HAP-1 (cell line): Measurements from ENCODE around the gene PLA2G3.
"Not testable (repeated sequence)": the region's sequence is repeated elsewhere in the genome, so short reads cannot be mapped to it uniquely, and the experiment has no call there.

ENCODE experiments used
- DNase-seq, 2 experiments: peaks; one replicate each; pipeline ENCODE4 v3.0.0-alpha.2; 2016 to 2020; ENCODE audit warnings: low spot score in 2 of 2
- H3K27me3 ChIP-seq: fragments of 250-450 bp; sonication (Bioruptor Pico); 2 replicates; pipeline ENCODE4 v1.5.1; 2020; ENCODE audit warnings: low read depth, mild to moderate bottlenecking, moderate library complexity
- H3K36me3 ChIP-seq: fragments of 250-450 bp; sonication (Bioruptor Pico); replicated peaks from 2 replicates; pipeline ENCODE4 v1.5.1; 2020; ENCODE audit warnings: mild to moderate bottlenecking
- H3K4me1 ChIP-seq: fragments of 250-450 bp; sonication (Bioruptor Pico); 2 replicates; pipeline ENCODE4 v1.5.1; 2020; ENCODE audit warnings: mild to moderate bottlenecking
- H3K4me3 ChIP-seq: fragments of 250-450 bp; sonication (Bioruptor Pico); 2 replicates; pipeline ENCODE4 v1.5.1; 2020; ENCODE audit warnings: mild to moderate bottlenecking, moderate library complexity
- H3K9me3 ChIP-seq: fragments of 250-450 bp; sonication (Bioruptor Pico); 2 replicates; pipeline ENCODE4 v1.5.1; 2020; ENCODE audit warnings: mild to moderate bottlenecking, moderate library complexity
- in situ Hi-C: fragments of 300-500 bp; cut with MboI; formaldehyde crosslinking; loops from 3 replicates; pipeline ENCODE4 v1.14.3; 2020; ENCODE audit warnings: low sequenced_read_pairs, inconsistent platforms, mixed read lengths

Gene PLA2G3

DNA sequence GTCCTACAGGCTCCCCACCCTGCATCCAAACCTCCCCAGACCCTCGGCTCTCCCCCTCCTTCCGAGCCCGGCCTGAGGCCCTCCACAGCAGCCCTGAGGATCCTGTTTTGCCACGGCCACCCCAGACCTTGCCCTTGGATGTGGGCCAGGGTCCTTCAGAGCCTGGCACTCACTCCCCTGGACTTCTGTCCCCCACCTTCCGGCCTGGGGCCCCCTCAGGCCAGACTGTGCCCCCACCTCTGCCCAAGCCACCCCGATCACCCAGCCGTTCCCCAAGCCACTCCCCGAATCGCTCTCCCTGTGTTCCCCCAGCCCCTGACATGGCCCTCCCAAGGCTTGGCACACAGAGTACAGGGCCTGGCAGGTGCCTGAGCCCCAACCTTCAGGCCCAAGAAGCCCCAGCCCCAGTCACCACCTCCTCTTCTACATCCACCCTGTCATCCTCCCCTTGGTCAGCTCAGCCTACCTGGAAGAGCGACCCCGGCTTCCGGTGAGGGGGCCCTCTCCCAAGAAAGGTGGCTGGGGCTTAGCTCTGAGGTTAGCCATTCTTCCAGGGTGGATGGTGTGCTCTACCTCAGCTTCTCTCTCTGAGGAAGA, 14.7 kb downstream of the PLA2G3 start:
- Histone ChIP-seq H3K36me3 (no peaks in the 10 kb centered on the region), H3K4me1 (peaks cover 4% of the 10 kb centered on the region; the same call in 1 of the 2 replicates), H3K27me3 (no peaks in the 10 kb centered on the region), H3K9me3 (no peaks in the 10 kb centered on the region), H3K4me3 (no peak overlapping the region)
- no peak for DNase-seq
- in situ Hi-C loops, result no loop called here

DNA sequence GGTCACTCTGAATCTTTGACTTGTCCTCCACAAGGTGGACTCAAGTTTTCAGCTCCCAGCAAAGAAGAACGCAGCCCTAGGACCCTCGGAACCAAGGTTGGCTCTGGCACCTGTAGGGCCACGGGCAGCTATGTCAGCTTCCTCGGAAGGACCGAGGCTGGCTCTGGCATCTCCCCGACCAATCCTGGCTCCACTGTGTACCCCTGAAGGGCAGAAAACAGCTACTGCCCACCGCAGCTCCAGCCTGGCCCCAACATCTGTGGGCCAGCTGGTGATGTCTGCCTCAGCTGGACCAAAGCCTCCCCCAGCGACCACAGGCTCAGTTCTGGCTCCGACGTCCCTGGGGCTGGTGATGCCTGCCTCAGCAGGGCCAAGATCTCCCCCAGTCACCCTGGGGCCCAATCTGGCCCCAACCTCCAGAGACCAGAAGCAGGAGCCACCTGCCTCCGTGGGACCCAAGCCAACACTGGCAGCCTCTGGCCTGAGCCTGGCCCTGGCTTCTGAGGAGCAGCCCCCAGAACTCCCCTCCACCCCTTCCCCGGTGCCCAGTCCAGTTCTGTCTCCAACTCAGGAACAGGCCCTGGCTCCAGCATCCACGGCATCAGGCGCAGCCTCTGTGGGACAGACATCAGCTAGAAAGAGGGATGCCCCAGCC, 15.4 kb downstream of the PLA2G3 start:
- H3K27me3 ChIP-seq, result no peaks in the 10 kb centered on the region
- no peaks in the 10 kb centered on the region for H3K9me3 ChIP-seq
- DNase-seq, result no peak
- no peaks in the 10 kb centered on the region for H3K36me3 ChIP-seq
- in situ Hi-C loops, result no loop called here
- H3K4me3 ChIP-seq, result no peak overlapping the region
- H3K4me1 ChIP-seq, result peaks cover 4% of the 10 kb centered on the region; the same call in 1 of the 2 replicates

DNA sequence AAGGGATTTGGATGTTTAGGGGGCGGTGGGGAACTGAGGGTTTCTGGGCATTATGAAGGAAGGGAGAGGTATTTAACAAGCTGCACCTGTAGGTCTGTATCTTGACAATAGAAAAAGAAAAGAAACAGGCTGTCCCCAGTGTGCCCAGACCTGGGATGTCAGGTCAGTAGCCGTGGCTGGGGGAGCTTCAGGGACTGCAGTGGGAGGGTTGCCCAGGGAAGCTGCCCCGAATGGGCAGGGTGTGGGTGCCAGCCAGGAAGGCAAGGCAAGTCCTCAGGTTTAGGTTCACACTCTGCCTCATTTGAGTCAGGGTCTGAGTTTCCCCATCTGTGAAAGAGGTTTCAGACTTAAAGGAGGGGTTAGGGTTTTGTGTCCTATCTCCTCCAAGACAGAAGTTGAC, 16.0 kb downstream of the PLA2G3 start:
- in situ Hi-C loops, result no loop called here
- Histone ChIP-seq H3K4me1 (peaks cover 4% of the 10 kb centered on the region; the same call in 1 of the 2 replicates), H3K36me3 (no peaks in the 10 kb centered on the region), H3K27me3 (no peaks in the 10 kb centered on the region), H3K4me3 (no peak overlapping the region), H3K9me3 (no peaks in the 10 kb centered on the region)
- DNase-seq, result peak in 1 of 2 experiments; percentile 3

DNA sequence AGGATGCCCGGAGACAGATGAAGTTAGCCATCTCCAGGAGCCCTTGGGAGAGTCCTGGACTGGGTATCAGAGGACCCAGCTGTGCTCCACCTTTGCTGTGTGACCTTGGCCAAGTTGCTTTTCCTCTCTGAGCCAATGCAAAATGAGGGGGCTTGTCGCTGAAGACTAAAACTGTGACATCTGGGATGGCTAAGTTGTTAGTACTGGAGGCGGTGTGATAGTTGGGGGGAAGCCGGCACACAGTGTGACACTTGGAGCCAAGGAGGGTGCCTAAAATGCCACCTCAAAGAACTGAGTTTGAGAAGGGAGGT, 17.1 kb downstream of the PLA2G3 start:
- peaks cover 4% of the 10 kb centered on the region; the same call in 1 of the 2 replicates for H3K4me1 ChIP-seq
- no peaks in the 10 kb centered on the region for H3K27me3 ChIP-seq
- in situ Hi-C loops, result no loop called here
- no peaks in the 10 kb centered on the region for H3K9me3 ChIP-seq
- H3K4me3 ChIP-seq, result peak overlapping the region; percentile 44
- H3K36me3 ChIP-seq, result no peaks in the 10 kb centered on the region
- no peak for DNase-seq

DNA sequence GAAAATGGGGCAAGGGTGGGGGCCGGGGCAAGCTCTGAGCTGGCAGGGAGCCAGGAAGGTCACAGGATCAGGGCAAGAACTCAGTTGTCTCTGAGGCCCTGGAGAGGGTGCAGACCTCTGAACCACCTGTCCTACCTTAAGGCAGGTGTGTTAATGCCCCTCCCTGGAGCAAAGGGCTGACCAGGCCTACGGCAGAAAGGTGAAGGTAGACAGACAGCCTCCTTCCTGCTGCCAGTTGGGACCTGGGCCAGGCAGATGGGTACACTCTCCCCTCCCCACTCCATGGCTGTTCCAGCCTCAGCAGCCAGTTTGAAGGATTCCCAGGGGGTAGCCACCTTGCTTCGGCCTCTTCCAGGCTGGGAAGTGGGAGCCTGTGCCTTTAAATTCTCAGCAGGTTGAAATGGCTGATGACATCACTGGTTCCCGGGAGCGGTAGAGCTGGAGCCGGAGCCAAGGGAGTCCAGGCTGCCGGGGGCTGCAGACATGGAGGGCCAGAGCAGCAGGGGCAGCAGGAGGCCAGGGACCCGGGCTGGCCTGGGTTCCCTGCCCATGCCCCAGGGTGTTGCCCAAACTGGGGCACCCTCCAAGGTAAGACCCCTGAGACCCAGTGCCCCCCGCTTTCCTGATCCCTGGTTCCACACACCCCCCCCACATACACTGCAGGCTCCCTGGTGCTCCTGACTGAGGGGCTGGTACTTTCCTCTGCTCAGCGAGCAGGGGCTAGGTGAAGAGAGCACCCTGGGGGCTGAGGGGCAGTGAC, 17.6 kb downstream of the PLA2G3 start, which contains the start of gene INPP5J:
TSS of gene INPP5J (plus strand) at position 435 of the 760 bp plus-strand sequence. CDS start at position 484, 49 bp downstream.
- Histone ChIP-seq H3K4me3 (peak within 1 kb of the TSS; percentile 44), H3K9me3 (no peaks in the 10 kb centered on the region), H3K4me1 (peaks cover 4% of the 10 kb centered on the region; the same call in 1 of the 2 replicates), H3K36me3 (no peaks in the 10 kb centered on the region), H3K27me3 (no peaks in the 10 kb centered on the region)
- in situ Hi-C loops, result no loop called here
- peak; percentile 68 to 76 for DNase-seq

DNA sequence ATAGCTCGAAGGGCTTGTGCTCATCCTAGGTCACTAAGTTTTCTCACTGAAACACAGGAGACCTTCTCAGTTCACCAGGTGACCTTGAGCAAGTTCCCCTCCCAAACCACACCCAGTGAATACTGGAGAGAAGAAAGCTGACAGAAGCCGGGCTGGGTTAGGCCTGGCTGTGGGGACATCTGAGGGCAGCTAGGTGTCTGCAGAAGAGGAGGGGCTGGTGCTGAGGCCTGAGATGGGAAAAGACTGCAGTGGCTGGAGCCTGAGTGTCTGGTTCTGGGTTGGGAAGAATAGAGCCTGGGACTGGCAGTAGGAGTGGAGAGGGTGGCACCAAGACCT, 18.1 kb downstream of the PLA2G3 start:
- no peaks in the 10 kb centered on the region for H3K9me3 ChIP-seq
- in situ Hi-C loops, result no loop called here
- H3K4me3 ChIP-seq, result no peak overlapping the region
- no peaks in the 10 kb centered on the region for H3K36me3 ChIP-seq
- H3K27me3 ChIP-seq, result no peaks in the 10 kb centered on the region
- DNase-seq, result no peak
- H3K4me1 ChIP-seq, result peaks cover 4% of the 10 kb centered on the region; the same call in 1 of the 2 replicates

DNA sequence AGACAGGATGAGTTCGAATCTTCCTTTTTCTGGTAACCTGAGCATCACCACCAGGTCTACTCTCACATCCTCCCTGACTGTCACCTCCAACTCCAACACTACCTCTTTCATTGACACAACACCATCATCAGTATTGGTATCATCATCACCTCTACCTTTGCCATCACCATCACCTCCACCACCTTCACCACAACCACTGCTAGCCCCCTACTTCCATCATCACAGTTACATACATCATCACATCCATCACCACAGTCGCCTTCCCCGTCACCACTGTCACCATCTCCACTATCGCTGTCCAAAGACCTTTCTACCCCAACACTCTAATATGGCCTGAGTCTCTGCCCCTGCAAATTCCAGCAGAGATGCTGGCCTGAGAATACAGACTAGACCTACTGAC, 18.9 kb downstream of the PLA2G3 start:
- Histone ChIP-seq H3K27me3 (no peaks in the 10 kb centered on the region), H3K36me3 (no peaks in the 10 kb centered on the region), H3K9me3 (no peaks in the 10 kb centered on the region), H3K4me1 (peaks cover 4% of the 10 kb centered on the region; the same call in 1 of the 2 replicates), H3K4me3 (no peak overlapping the region)
- in situ Hi-C loops, result no loop called here
- DNase-seq, result no peak

DNA sequence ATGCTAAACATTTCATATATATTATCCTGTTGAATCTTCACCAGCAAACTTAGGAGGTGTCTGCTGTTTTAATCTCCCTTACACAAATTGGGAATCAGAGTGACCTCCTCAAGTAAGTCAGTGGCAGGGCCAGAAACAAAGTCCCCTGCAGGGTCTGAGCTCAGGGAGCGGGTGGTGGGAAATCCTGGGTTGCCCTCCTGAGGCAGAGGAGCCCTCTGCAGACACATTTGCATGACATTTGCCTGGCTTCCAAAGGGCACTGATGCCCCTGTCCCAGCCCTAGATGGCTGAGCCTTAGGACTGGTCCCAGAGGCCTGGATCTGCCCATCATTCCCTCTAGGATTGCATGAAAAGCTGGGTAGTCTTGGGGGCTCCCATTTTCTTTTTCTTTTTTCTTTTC, 19.7 kb downstream of the PLA2G3 start:
- DNase-seq, result no peak
- in situ Hi-C loops, result no loop called here
- Histone ChIP-seq H3K36me3 (no peaks in the 10 kb centered on the region), H3K4me1 (peaks cover 4% of the 10 kb centered on the region; the same call in 1 of the 2 replicates), H3K4me3 (no peak overlapping the region), H3K27me3 (no peaks in the 10 kb centered on the region), H3K9me3 (no peaks in the 10 kb centered on the region)

DNA sequence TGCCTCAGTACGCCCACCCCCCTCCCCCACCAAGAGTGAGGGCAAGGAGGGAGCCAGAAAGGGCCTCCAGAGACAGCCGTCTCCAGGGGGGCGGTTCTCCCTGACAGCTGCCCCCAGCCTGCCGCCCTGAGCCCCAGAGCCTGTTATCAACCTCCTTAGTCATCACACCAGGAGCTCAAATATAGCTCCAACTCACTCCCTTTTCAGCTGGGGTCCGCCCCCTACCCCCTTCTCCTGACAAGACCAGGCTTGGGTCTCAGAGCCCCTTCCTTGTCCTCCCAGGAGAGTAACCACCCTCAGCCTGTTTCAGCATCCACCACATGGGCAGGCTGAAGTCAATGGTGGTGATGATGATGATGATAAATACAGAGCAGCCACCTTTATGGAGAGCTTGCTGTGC, 20.1 kb downstream of the PLA2G3 start:
- H3K27me3 ChIP-seq, result no peaks in the 10 kb centered on the region
- in situ Hi-C loops, result no loop called here
- no peaks in the 10 kb centered on the region for H3K9me3 ChIP-seq

DNA sequence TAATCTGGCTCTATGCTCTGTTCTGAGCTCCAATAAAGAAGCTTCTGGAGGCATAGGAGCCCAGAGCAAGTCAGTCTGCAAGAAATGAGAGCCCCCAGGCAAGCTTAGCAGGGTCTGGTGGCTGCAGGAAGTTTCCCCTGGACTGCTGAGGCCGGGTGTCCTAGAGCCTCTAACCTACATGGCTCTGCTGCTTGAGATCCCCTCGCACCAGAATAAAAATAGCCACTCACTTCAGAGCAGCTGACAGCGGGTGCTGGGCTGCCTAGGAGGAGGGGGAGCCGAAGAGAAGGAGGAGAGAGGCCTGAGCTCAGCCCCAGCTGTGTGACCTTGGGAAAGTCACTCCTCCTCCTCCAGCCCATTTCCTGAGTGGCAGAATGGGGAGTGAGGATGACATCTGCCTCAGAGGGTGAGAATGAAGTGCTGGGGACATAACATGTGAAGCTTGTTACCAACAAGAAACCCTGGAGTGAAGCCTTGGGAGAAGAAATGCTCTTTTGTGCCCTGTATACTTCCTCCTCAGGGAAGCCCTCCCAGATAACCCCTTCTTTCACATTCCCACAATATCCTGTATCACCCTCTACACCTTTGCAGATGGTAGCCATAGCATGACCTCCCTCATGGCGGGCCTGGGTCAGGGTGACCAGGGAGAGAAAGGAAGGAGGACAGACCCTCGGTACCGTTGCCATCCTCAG, 21.1 kb downstream of the PLA2G3 start:
- Histone ChIP-seq H3K4me1 (peaks cover 4% of the 10 kb centered on the region; the same call in 1 of the 2 replicates), H3K36me3 (no peaks in the 10 kb centered on the region), H3K9me3 (no peaks in the 10 kb centered on the region), H3K27me3 (no peaks in the 10 kb centered on the region), H3K4me3 (no peak overlapping the region)
- DNase-seq, result no peak
- in situ Hi-C loops, result no loop called here

More for the DNA sequence above, 20.1 kb downstream of the PLA2G3 start:
- no peak overlapping the region for H3K4me3 ChIP-seq
- H3K36me3 ChIP-seq, result no peaks in the 10 kb centered on the region
- H3K4me1 ChIP-seq, result peaks cover 4% of the 10 kb centered on the region; the same call in 1 of the 2 replicates
- no peak for DNase-seq

DNA sequence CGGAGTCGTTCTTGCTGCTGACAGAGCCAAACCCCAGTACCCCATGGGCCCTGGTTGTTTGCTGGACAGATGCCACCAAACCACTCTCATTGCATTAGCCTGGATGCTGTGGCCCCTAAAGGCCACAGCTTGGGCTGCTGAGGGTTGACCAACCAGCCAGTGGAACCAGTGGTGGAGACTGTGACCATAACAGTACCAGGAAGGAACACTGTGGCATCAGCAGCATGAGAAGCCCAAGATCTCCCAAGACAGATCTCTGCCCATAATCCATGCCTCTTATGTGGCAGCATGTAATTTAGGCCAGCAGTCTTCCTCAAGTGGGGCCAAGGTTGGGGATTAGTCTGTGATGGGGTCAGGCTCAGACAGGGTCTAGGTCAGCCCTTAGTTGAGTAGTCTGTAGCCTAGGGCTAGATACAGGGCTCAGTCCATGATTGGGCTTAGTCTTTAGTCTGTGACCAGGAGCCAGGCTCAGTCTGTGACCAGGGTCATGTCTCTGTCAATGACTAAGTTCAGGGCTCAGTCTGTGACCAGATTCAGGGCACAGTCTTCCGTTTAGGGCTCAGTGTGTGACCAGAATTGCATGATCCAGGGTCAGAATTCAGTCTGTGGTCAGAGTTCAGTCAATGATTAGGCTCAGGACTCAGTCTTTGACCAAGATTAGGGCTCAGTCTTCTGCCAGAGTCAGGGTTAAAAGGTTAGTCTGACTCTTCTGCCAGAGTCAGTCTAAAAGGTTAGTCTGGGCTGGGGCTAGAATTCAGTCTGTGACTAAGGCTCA, 22.1 kb downstream of the PLA2G3 start:
- in situ Hi-C loops, result no loop called here
- DNase-seq, result no peak

DNA sequence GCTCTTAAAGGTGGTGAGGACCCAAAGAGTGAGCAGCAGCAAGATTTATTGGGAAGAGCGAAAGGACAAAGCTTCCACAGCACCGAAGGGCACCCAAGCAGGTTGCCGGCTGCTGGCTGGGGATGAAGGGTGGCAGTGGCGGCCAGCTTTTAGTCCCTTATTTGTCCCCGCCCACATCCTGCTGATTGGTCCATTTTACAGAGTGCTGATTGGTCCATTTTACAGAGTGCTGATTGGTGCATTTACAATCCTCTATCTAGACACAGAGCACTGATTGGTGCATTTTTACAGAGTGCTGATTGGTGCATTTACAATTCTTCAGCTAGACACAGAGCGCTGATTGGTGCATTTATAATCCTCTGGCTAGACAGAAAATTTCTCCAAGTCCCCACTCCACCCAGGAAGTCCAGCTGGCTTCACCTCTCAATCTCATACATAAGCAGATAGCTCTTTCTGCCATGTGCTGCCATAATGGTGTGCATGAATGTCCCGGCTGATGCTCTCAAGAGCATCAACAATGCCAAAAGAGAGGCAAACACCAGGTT, 27.7 kb downstream of the PLA2G3 start:
- H3K36me3 ChIP-seq, H3K4me3 ChIP-seq, H3K27me3 ChIP-seq, H3K9me3 ChIP-seq, DNase-seq, H3K4me1 ChIP-seq, in situ Hi-C loops: not testable (repeated sequence)

More for the DNA sequence above, 22.1 kb downstream of the PLA2G3 start:
- Histone ChIP-seq H3K4me3 (no peak overlapping the region), H3K4me1 (peaks cover 4% of the 10 kb centered on the region; the same call in 1 of the 2 replicates), H3K27me3 (no peaks in the 10 kb centered on the region), H3K36me3 (no peaks in the 10 kb centered on the region), H3K9me3 (no peaks in the 10 kb centered on the region)

DNA sequence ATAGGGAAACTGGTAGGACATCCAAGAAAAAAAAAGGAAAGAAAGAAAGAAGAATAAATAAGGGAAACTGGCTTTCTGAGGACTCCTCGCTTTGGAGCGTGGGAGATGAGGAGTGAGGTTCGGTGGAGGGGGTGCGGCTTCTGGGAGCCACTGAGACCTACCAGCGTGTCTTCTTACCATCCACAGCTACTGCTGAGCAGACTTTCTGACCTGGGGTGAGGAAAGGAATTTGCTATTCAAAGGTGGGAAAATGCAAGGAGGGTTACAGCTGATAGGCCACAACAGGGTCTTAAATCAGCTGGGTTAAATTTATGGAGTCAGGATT, 32.5 kb downstream of the PLA2G3 start:
- no peaks in the 10 kb centered on the region for H3K27me3 ChIP-seq
- no peak for DNase-seq
- peaks cover 10% of the 10 kb centered on the region for H3K4me1 ChIP-seq
- H3K4me3 ChIP-seq, result peak overlapping the region; percentile 78
- H3K36me3 ChIP-seq, result no peaks in the 10 kb centered on the region
- in situ Hi-C loops, result no loop called here
- H3K9me3 ChIP-seq, result peaks cover 3% of the 10 kb centered on the region; the same call in 1 of the 2 replicates
